Panc1 (cell line): ENCODE results near the gene RPL38.

Experiments
- CTCF ChIP-seq: fragments of 450-650 bp; IDR thresholded peaks from 2 replicates; pipeline ENCODE4 v1.5.1; 2017; ENCODE audit warnings: mild to moderate bottlenecking
- POLR2AphosphoS5 ChIP-seq: IDR thresholded peaks from 2 replicates; pipeline ENCODE4 v1.6.1; 2012; ENCODE audit warnings: mild to moderate bottlenecking, low read depth, low read length, moderate library complexity
- SIN3A ChIP-seq: IDR thresholded peaks from 2 replicates; pipeline ENCODE4 v1.6.1; 2012; ENCODE audit warnings: low read depth, mild to moderate bottlenecking, low read length, moderate library complexity, borderline replicate concordance; ENCODE audit not compliant: insufficient read depth

- TF ChIP-seq CTCF (no peak), SIN3A (no peak), POLR2AphosphoS5 (no peak)
Observed at GRCh38 chr17:74159226-74159840, 44.1 kb upstream of the RPL38 start.
